Neuronal stem cell (in vitro differentiated cells): ENCODE results near the gene RASSF3.

Experiments
- DNase-seq: peaks from one replicate; pipeline ENCODE4 v3.0.0-alpha.2; 2013; ENCODE audit warnings: low spot score
- H2AFZ ChIP-seq: one replicate; pipeline ENCODE4 v1.6.1; 2013; ENCODE audit warnings: mild to moderate bottlenecking, low read length, inconsistent platforms
- H2AK5ac ChIP-seq: 2 replicates; pipeline ENCODE4 v1.6.1; 2013; ENCODE audit warnings: low read depth, mild to moderate bottlenecking, inconsistent platforms, low read length, moderate library complexity, mixed read lengths
- H2BK120ac ChIP-seq: 2 replicates; pipeline ENCODE4 v1.6.1; 2013; ENCODE audit warnings: low read depth, mild to moderate bottlenecking, inconsistent platforms, low read length, moderate library complexity, mixed read lengths
- H2BK12ac ChIP-seq: one replicate; pipeline ENCODE4 v1.6.1; 2013; ENCODE audit warnings: low read length, inconsistent platforms
- H2BK15ac ChIP-seq: 2 replicates; pipeline ENCODE4 v1.6.1; 2013; ENCODE audit warnings: mild to moderate bottlenecking, low read length, inconsistent platforms, mixed read lengths
- H2BK5ac ChIP-seq: one replicate; pipeline ENCODE4 v1.6.1; 2013; ENCODE audit warnings: inconsistent platforms, mild to moderate bottlenecking, low read length, moderate library complexity
- H3K14ac ChIP-seq: one replicate; pipeline ENCODE4 v1.6.1; 2013; ENCODE audit warnings: low read length, inconsistent platforms
- H3K18ac ChIP-seq: 2 replicates; pipeline ENCODE4 v1.6.1; 2013; ENCODE audit warnings: low read length, inconsistent platforms
- H3K23ac ChIP-seq: 2 replicates; pipeline ENCODE4 v1.6.1; 2013; ENCODE audit warnings: low read depth, mild to moderate bottlenecking, mixed read lengths, low read length, inconsistent platforms; ENCODE audit not compliant: poor library complexity
- H3K27ac ChIP-seq: replicated peaks from 3 replicates; pipeline ENCODE4 v1.5.1; 2013; ENCODE audit warnings: low read length, inconsistent platforms
- H3K27me3 ChIP-seq, 3 experiments: 2 replicates each; pipeline ENCODE4 v1.6.1; 2013; ENCODE audit warnings: low read length in 3 of 3, mild to moderate bottlenecking in 2 of 3, inconsistent platforms in 1 of 3, low read depth in 1 of 3, mixed read lengths in 1 of 3, moderate library complexity in 1 of 3; ENCODE audit not compliant: control insufficient read depth in 3 of 3, insufficient read depth in 3 of 3
- H3K36me3 ChIP-seq, 2 donors: replicated peaks in 1 of 2; 2 replicates each; pipeline ENCODE4 v1.6.1; 2013; ENCODE audit warnings: low read length in 2 of 2; ENCODE audit not compliant: control insufficient read depth in 2 of 2, insufficient read depth in 2 of 2
- H3K4ac ChIP-seq: 2 replicates; pipeline ENCODE4 v1.6.1; 2013; ENCODE audit warnings: inconsistent platforms, mild to moderate bottlenecking, low read length, moderate library complexity
- H3K4me1 ChIP-seq, 2 donors: 1 replicate in 1 of 2; 2 replicates in 1 of 2; pipeline ENCODE4 v1.6.1; 2013; ENCODE audit warnings: low read length in 2 of 2, low read depth in 1 of 2; ENCODE audit not compliant: control insufficient read depth in 2 of 2, insufficient read depth in 1 of 2
- H3K4me2 ChIP-seq: one replicate; pipeline ENCODE4 v1.6.1; 2013; ENCODE audit warnings: mild to moderate bottlenecking, low read length, inconsistent platforms; ENCODE audit not compliant: insufficient read depth, poor library complexity, severe bottlenecking
- H3K4me3 ChIP-seq, 2 donors: 2 replicates each; pipeline ENCODE4 v1.5.1; 2013; ENCODE audit warnings: low read length in 2 of 2, mild to moderate bottlenecking in 2 of 2, inconsistent platforms in 1 of 2, moderate library complexity in 1 of 2
- H3K79me1 ChIP-seq: one replicate; pipeline ENCODE4 v1.6.1; 2013; ENCODE audit warnings: low read depth, mild to moderate bottlenecking, inconsistent platforms, low read length, moderate library complexity
- H3K9ac ChIP-seq: one replicate; pipeline ENCODE4 v1.6.1; 2013; ENCODE audit warnings: mild to moderate bottlenecking, low read depth, low read length, inconsistent platforms; ENCODE audit not compliant: poor library complexity
- H3K9me3 ChIP-seq, 2 donors: replicated peaks in 1 of 2; 2 replicates each; pipeline versions ENCODE3 to v1.6.1; 2013; ENCODE audit warnings: low read length in 2 of 2, mild to moderate bottlenecking in 2 of 2, inconsistent platforms in 1 of 2, low read depth in 1 of 2, mixed read lengths in 1 of 2, moderate library complexity in 1 of 2; ENCODE audit not compliant: control insufficient read depth in 2 of 2, insufficient read depth in 1 of 2
- H4K8ac ChIP-seq: one replicate; pipeline ENCODE4 v1.6.1; 2013; ENCODE audit warnings: low read depth, mild to moderate bottlenecking, inconsistent platforms, low read length, moderate library complexity
- H4K91ac ChIP-seq: one replicate; pipeline ENCODE4 v1.6.1; 2013; ENCODE audit warnings: low read length, low read depth, mild to moderate bottlenecking, inconsistent platforms; ENCODE audit not compliant: poor library complexity
- WGBS, 2 donors: extraction: QIAGEN DNeasy Blood & Tissue Kit; methylation state at CpG; one replicate each; pipeline ENCODE4 v1.1.7; 2013; ENCODE audit warnings: missing lambda C conversion rate in 2 of 2, mixed read lengths in 1 of 2; ENCODE audit not compliant: insufficient read length in 2 of 2, insufficient replicate concordance in 1 of 2; ENCODE audit errors: extremely low coverage in 2 of 2; 5-methylcytosine and 5-hydroxymethylcytosine counted together

The RASSF3 gene

GRCh38 chr12:64633940-64634337 is 23.6 kb downstream of the RASSF3 start:
- H2BK5ac ChIP-seq = no peak overlapping the region
- no peak for DNase-seq

GRCh38 chr12:64634508-64635092 is 24.3 kb downstream of the RASSF3 start:
- peaks cover 0 to 2% of the 10 kb centered on the region in 2 donors for H3K36me3 ChIP-seq
- no peak overlapping the region for H2AK5ac ChIP-seq
- peaks cover 2% of the 10 kb centered on the region for H3K79me1 ChIP-seq
- DNase-seq = no peak
- H3K27me3 ChIP-seq = no peaks in the 10 kb centered on the region
- no peak overlapping the region for H3K4ac ChIP-seq
- H3K4me1 ChIP-seq = no peaks in the 10 kb centered on the region
- no CpG with 5 or more reads among the region's 7 CpGs for WGBS, 2 donors
- no peak overlapping the region for H3K4me3 ChIP-seq
- no peak overlapping the region for H2BK5ac ChIP-seq
- no peak overlapping the region for H3K4me2 ChIP-seq
- H3K14ac ChIP-seq = no peak overlapping the region
- H3K18ac ChIP-seq = no peak overlapping the region
- H3K9ac ChIP-seq = no peak overlapping the region
- H4K8ac ChIP-seq = no peak overlapping the region
- no peak overlapping the region for H4K91ac ChIP-seq
- H3K23ac ChIP-seq = no peak overlapping the region
- no peak overlapping the region for H2BK15ac ChIP-seq
- H2BK120ac ChIP-seq = no peak overlapping the region
- no peak overlapping the region for H2AFZ ChIP-seq
- H2BK12ac ChIP-seq = no peak overlapping the region
- peaks cover 2 to 5% of the 10 kb centered on the region in 2 donors for H3K9me3 ChIP-seq
- no peak overlapping the region for H3K27ac ChIP-seq

More at GRCh38 chr12:64633940-64634337, 23.6 kb downstream of the RASSF3 start:
- Histone ChIP-seq H2BK12ac (no peak overlapping the region), H2AK5ac (no peak overlapping the region), H4K91ac (no peak overlapping the region), H3K27ac (no peak overlapping the region), H2AFZ (no peak overlapping the region), H3K9ac (no peak overlapping the region), H4K8ac (no peak overlapping the region), H3K9me3 (peaks cover 2 to 5% of the 10 kb centered on the region in 2 donors), H3K79me1 (peaks cover 2% of the 10 kb centered on the region), H2BK15ac (no peak overlapping the region), H3K18ac (no peak overlapping the region), H3K4ac (no peak overlapping the region), H2BK120ac (no peak overlapping the region), H3K27me3 (no peaks in the 10 kb centered on the region), H3K4me1 (no peaks in the 10 kb centered on the region), H3K36me3 (peaks cover 0 to 2% of the 10 kb centered on the region in 2 donors), H3K4me2 (no peak overlapping the region), H3K14ac (no peak overlapping the region), H3K4me3 (no peak overlapping the region), H3K23ac (no peak overlapping the region)

GRCh38 chr12:64635356-64635998 is 25.2 kb downstream of the RASSF3 start:
- no CpG with 5 or more reads among the region's 5 CpGs for WGBS, 2 donors

DNA sequence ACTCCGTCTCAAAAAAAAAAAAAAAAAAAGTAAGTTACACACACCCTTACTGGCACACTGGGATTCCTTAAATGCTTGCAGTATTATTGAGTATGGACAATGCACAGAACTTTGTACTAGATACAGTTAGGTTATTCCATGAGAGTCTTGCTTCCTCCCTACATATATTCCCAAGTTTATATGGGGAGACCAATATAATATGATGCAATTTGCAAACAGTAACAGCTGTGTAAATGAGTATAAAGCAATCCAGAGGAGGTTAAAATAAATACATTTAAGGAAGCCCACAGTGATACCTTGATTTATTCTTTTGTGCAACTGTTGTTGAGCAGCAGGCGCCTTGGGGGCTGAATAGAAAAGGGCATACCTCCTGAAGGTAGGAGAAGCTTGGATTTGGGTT is 26.6 kb downstream of the RASSF3 start:
- Histone ChIP-seq H4K8ac (no peak overlapping the region), H2BK120ac (no peak overlapping the region), H3K9me3 (peaks cover 2 to 5% of the 10 kb centered on the region in 2 donors), H3K36me3 (no peaks in the 10 kb centered on the region), H3K4me1 (no peaks in the 10 kb centered on the region), H3K27me3 (no peaks in the 10 kb centered on the region), H2AFZ (no peak overlapping the region), H2AK5ac (no peak overlapping the region), H2BK5ac (no peak overlapping the region), H3K4ac (no peak overlapping the region), H4K91ac (no peak overlapping the region), H3K23ac (no peak overlapping the region), H3K27ac (no peak overlapping the region), H3K14ac (no peak overlapping the region), H2BK15ac (no peak overlapping the region), H3K4me2 (no peak overlapping the region), H3K4me3 (no peak overlapping the region), H3K18ac (no peak overlapping the region), H3K79me1 (no peaks in the 10 kb centered on the region), H3K9ac (no peak overlapping the region), H2BK12ac (no peak overlapping the region)
- no peak for DNase-seq
- no CpG with 5 or more reads among the region's 2 CpGs for WGBS, 2 donors

More at GRCh38 chr12:64635356-64635998, 25.2 kb downstream of the RASSF3 start:
- H3K14ac ChIP-seq = no peak overlapping the region
- H3K27me3 ChIP-seq = no peaks in the 10 kb centered on the region
- peaks cover 2% of the 10 kb centered on the region for H3K79me1 ChIP-seq
- no peak overlapping the region for H2AK5ac ChIP-seq
- no peak overlapping the region for H4K91ac ChIP-seq
- peaks cover 0 to 2% of the 10 kb centered on the region in 2 donors for H3K36me3 ChIP-seq
- no peak overlapping the region for H3K4ac ChIP-seq
- DNase-seq = no peak
- no peak overlapping the region for H3K23ac ChIP-seq
- H2BK15ac ChIP-seq = no peak overlapping the region
- H4K8ac ChIP-seq = no peak overlapping the region
- H3K4me1 ChIP-seq = no peaks in the 10 kb centered on the region
- no peak overlapping the region for H3K27ac ChIP-seq
- H3K9me3 ChIP-seq = peaks cover 2 to 5% of the 10 kb centered on the region in 2 donors
- H3K4me2 ChIP-seq = no peak overlapping the region
- no peak overlapping the region for H3K9ac ChIP-seq
- no peak overlapping the region for H2BK120ac ChIP-seq
- H2AFZ ChIP-seq = no peak overlapping the region
- H3K4me3 ChIP-seq = no peak overlapping the region
- H2BK5ac ChIP-seq = no peak overlapping the region
- H2BK12ac ChIP-seq = no peak overlapping the region
- H3K18ac ChIP-seq = no peak overlapping the region
